HEK293 (cell line): Measurements from ENCODE around the gene ELMO1.

Source experiments
- CTCF ChIA-PET: fragments of 350-600 bp; formaldehyde crosslinking; extraction: SDS; loops from one replicate; lab custom pipeline; 2021; ENCODE audit warnings: antibody characterized with exemption; lab: Yijun Ruan, JAX
- POLR2A ChIA-PET: fragments of 300-600 bp; formaldehyde crosslinking; extraction: SDS; loops from one replicate; lab custom pipeline; 2020; ENCODE audit warnings: antibody characterized with exemption, inconsistent platforms; lab: Yijun Ruan, JAX
- H3K27ac ChIP-seq: fragments of 200-500 bp; sonication (Bioruptor generic); 2 replicates; pipeline ENCODE4 v1.5.1; 2014; ENCODE audit warnings: low read depth, low read length, control low read depth, inconsistent platforms; ENCODE audit errors: extremely low read depth
- H3K36me3 ChIP-seq, 2 experiments: fragments of 200-500 bp in 1 of 2; sonication (Bioruptor generic) in 1 of 2; 1 replicate in 1 of 2; 2 replicates in 1 of 2; pipeline ENCODE4 v1.5.1; 2014 to 2017; ENCODE audit warnings: inconsistent platforms in 2 of 2, low read length in 2 of 2; ENCODE audit not compliant: control insufficient read depth in 2 of 2, insufficient read depth in 1 of 2
- H3K4me1 ChIP-seq: fragments of 200-500 bp; sonication (Bioruptor generic); 2 replicates; pipeline ENCODE4 v1.5.1; 2014; ENCODE audit warnings: mild to moderate bottlenecking, low read length, inconsistent platforms; ENCODE audit not compliant: control insufficient read depth, insufficient read depth
- H3K4me3 ChIP-seq: 2 replicates; pipeline ENCODE4 v1.5.1; 2011; ENCODE audit warnings: low read depth, mild to moderate bottlenecking, control low read depth, low read length, moderate library complexity
- H3K9me3 ChIP-seq: fragments of 200-500 bp; sonication (Bioruptor generic); 2 replicates; pipeline ENCODE4 v1.5.1; 2014; ENCODE audit warnings: low read depth, low read length, inconsistent platforms; ENCODE audit not compliant: control insufficient read depth, insufficient read depth
- EGR2 ChIP-seq: fragments of 450-650 bp; formaldehyde crosslinking; IDR thresholded peaks from 2 replicates; pipeline ENCODE4 v1.5.1; 2016; ENCODE audit warnings: low read depth, missing biosample characterization, missing genetic modification characterization
- KLF9 ChIP-seq: fragments of 450-650 bp; formaldehyde crosslinking; IDR thresholded peaks from 2 replicates; pipeline ENCODE4 v1.5.1; 2016; ENCODE audit warnings: missing biosample characterization, missing genetic modification characterization, low read depth
- MZF1 ChIP-seq: fragments of 450-650 bp; formaldehyde crosslinking; IDR thresholded peaks from 2 replicates; pipeline ENCODE4 v1.5.1; 2017; ENCODE audit warnings: missing biosample characterization, missing genetic modification characterization, borderline replicate concordance
- SCRT2 ChIP-seq: fragments of 450-650 bp; formaldehyde crosslinking; IDR thresholded peaks from 2 replicates; pipeline ENCODE4 v1.5.1; 2016; ENCODE audit warnings: missing biosample characterization, missing genetic modification characterization
- TRIM28 ChIP-seq: IDR thresholded peaks from 2 replicates; pipeline ENCODE4 v1.6.1; 2011; ENCODE audit warnings: low read length, control low read depth, borderline replicate concordance
- ZFP41 ChIP-seq: fragments of 450-650 bp; formaldehyde crosslinking; IDR thresholded peaks from 2 replicates; pipeline ENCODE4 v1.5.1; 2016; ENCODE audit warnings: missing biosample characterization, missing genetic modification characterization, borderline replicate concordance
- ZNF211 ChIP-seq: fragments of 450-650 bp; formaldehyde crosslinking; IDR thresholded peaks from 2 replicates; pipeline ENCODE4 v1.5.1; 2016; ENCODE audit warnings: low read depth, missing biosample characterization, missing genetic modification characterization
- ZNF24 ChIP-seq: fragments of 450-650 bp; formaldehyde crosslinking; IDR thresholded peaks from 2 replicates; pipeline ENCODE4 v1.5.1; 2016; ENCODE audit warnings: missing biosample characterization, missing genetic modification characterization
- ZNF394 ChIP-seq: fragments of 450-650 bp; formaldehyde crosslinking; IDR thresholded peaks from 2 replicates; pipeline ENCODE4 v1.5.1; 2016; ENCODE audit warnings: missing biosample characterization, missing genetic modification characterization, mild to moderate bottlenecking, moderate library complexity, borderline replicate concordance
- ZNF404 ChIP-seq: fragments of 450-650 bp; formaldehyde crosslinking; IDR thresholded peaks from 2 replicates; pipeline ENCODE4 v1.5.1; 2017; ENCODE audit warnings: missing biosample characterization, missing genetic modification characterization
- ZNF423 ChIP-seq: fragments of 450-650 bp; formaldehyde crosslinking; IDR thresholded peaks from 2 replicates; pipeline ENCODE4 v1.5.1; 2016; ENCODE audit warnings: missing biosample characterization, missing genetic modification characterization
- ZNF548 ChIP-seq: fragments of 450-650 bp; formaldehyde crosslinking; IDR thresholded peaks from 2 replicates; pipeline ENCODE4 v1.5.1; 2016; ENCODE audit warnings: missing biosample characterization, missing genetic modification characterization
- ZNF600 ChIP-seq: fragments of 450-650 bp; formaldehyde crosslinking; IDR thresholded peaks from 2 replicates; pipeline ENCODE4 v1.5.1; 2016; ENCODE audit warnings: missing biosample characterization, missing genetic modification characterization
- ZNF830 ChIP-seq: fragments of 450-650 bp; IDR thresholded peaks from 2 replicates; pipeline ENCODE4 v1.5.0; 2018; ENCODE audit warnings: missing biosample characterization, missing genetic modification characterization, low read depth, mild to moderate bottlenecking, moderate library complexity
- ZNF837 ChIP-seq: fragments of 450-650 bp; formaldehyde crosslinking; IDR thresholded peaks from 2 replicates; pipeline ENCODE4 v1.5.1; 2016; ENCODE audit warnings: missing biosample characterization, missing genetic modification characterization
- TF ChIP-seq, protein P1 (sequence below): fragments of 450-650 bp; formaldehyde crosslinking; conservative IDR thresholded peaks from 2 replicates; pipeline ENCODE4 v1.5.1; 2016; ENCODE audit warnings: low read depth, missing biosample characterization, missing genetic modification characterization
- TF ChIP-seq, protein P2 (sequence below): fragments of 450-650 bp; formaldehyde crosslinking; IDR thresholded peaks from 2 replicates; pipeline ENCODE4 v1.5.1; 2016; ENCODE audit warnings: missing biosample characterization, missing genetic modification characterization

Gene ELMO1

DNA sequence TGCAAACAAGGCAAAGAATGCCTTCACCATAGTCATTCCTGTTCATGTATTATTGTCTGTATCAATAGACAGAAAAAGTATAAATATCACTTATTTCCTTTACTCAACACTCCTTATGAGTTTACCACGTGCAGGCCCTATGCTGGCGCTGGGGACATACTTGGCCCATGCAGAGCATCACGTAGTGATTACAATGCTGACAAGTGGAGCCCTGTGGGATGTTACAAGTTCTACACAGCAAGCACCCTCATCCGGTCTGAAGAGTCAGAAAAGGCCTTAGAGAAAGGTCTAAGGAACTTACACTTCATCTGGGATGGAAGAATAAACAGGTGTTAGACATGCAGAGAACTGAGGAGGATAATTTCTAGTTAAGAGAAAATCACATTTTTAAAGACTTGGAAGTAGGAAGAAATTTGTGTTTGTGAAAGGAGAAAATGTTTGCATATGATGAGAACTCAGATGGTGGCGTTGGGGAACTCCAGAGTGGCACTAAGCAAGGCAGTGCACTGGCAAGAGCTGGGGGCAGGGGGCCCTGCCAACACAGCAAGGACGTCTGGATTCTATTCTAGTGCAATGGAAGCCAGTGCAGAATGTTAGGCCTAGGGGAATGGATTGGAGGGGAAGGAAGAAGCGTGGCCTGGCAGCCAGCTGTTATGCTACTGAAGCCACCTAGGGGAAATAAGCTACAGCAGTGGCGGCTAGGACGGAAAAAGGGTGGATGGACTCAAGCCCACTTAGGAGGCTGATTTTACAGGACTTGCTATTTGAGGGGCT lies 116.2 kb downstream of the ELMO1 start (continued):
- TF ChIP-seq, protein P1, sequence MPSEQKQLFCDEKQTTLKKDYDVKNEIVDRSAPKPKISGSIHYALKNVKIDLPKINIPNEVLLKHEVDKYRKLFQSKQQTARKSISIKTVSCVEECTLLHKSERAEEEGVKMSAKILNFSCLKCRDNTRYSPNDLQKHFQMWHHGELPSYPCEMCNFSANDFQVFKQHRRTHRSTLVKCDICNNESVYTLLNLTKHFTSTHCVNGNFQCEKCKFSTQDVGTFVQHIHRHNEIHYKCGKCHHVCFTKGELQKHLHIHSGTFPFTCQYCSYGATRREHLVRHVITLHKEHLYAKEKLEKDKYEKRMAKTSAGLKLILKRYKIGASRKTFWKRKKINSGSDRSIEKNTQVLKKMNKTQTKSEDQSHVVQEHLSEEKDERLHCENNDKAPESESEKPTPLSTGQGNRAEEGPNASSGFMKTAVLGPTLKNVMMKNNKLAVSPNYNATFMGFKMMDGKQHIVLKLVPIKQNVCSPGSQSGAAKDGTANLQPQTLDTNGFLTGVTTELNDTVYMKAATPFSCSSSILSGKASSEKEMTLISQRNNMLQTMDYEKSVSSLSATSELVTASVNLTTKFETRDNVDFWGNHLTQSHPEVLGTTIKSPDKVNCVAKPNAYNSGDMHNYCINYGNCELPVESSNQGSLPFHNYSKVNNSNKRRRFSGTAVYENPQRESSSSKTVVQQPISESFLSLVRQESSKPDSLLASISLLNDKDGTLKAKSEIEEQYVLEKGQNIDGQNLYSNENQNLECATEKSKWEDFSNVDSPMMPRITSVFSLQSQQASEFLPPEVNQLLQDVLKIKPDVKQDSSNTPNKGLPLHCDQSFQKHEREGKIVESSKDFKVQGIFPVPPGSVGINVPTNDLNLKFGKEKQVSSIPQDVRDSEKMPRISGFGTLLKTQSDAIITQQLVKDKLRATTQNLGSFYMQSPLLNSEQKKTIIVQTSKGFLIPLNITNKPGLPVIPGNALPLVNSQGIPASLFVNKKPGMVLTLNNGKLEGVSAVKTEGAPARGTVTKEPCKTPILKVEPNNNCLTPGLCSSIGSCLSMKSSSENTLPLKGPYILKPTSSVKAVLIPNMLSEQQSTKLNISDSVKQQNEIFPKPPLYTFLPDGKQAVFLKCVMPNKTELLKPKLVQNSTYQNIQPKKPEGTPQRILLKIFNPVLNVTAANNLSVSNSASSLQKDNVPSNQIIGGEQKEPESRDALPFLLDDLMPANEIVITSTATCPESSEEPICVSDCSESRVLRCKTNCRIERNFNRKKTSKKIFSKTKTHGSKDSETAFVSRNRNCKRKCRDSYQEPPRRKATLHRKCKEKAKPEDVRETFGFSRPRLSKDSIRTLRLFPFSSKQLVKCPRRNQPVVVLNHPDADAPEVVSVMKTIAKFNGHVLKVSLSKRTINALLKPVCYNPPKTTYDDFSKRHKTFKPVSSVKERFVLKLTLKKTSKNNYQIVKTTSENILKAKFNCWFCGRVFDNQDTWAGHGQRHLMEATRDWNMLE (tag by site-specific recombination): no peak
- no peak for TF ChIP-seq ZNF211 (tag by site-specific recombination)

DNA sequence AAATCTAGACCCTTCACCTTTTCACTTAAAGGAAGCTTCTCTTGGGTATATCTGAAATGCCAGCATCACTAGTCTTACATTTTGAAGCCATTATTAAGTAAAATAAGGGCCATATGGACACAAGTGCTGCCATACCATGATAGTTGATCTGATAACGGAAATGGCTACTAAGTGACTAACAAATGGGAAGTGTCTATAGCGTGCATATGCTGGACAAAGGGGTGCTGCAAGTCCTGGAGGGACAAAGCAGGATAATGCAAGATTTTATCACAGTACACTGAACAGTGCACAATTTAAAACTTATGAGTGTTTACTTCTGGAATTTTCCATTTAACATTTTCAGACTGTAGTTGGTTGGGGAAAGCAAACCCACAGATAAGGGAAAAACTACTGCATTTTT lies 117.9 kb downstream of the ELMO1 start:
- ChIA-PET POLR2A (no interaction called here), CTCF (interaction anchor here (0.7 to 0.9 kb wide), 2 partner anchors 46 to 120 kb away, joined by 3 read pairs; no protein-coding TSS in a partner anchor)
- Histone ChIP-seq H3K4me3 (no peak overlapping the region), H3K9me3 (no peaks in the 10 kb centered on the region), H3K4me1 (no peaks in the 10 kb centered on the region), H3K36me3 (no peaks in the 10 kb centered on the region), H3K27ac (no peak overlapping the region)
- no peak for TF ChIP-seq TRIM28
- TF ChIP-seq ZNF837: no peak
- TF ChIP-seq ZNF600: no peak
- TF ChIP-seq MZF1: no peak
- TF ChIP-seq ZNF830 (tag by site-specific recombination): no peak
- TF ChIP-seq, protein P2, sequence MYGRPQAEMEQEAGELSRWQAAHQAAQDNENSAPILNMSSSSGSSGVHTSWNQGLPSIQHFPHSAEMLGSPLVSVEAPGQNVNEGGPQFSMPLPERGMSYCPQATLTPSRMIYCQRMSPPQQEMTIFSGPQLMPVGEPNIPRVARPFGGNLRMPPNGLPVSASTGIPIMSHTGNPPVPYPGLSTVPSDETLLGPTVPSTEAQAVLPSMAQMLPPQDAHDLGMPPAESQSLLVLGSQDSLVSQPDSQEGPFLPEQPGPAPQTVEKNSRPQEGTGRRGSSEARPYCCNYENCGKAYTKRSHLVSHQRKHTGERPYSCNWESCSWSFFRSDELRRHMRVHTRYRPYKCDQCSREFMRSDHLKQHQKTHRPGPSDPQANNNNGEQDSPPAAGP (tag by site-specific recombination): no peak
- no peak for TF ChIP-seq ZNF24 (tag by site-specific recombination)
- no peak for TF ChIP-seq SCRT2
- TF ChIP-seq ZNF423: no peak
- no peak for TF ChIP-seq ZNF404 (tag by site-specific recombination)

DNA sequence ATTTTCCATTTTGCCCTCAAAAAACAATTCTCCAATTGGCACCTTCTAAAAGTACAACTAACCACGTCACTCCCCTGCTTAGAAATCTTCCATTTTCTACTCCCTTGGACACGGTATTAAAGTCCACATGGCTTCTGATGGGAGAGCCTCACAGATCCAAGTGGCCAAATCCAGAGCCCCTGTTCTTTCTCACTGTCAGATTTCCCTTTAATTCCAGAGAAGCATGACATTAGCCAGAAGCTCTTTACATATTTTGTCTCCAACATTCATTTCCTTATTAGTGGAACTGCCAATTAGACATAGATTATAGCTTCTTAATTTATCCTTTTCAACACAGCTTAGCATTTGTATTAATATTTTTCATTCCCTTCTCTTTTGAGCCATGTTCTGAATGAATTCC lies 118.7 kb downstream of the ELMO1 start:
- Histone ChIP-seq H3K9me3 (no peaks in the 10 kb centered on the region), H3K4me3 (no peak overlapping the region), H3K27ac (no peak overlapping the region)
- CTCF ChIA-PET: interaction anchor here (0.9 kb wide), 1 partner anchor 45 kb away, joined by 3 read pairs; no protein-coding TSS in a partner anchor
- POLR2A ChIA-PET: no interaction called here
- no peak for TF ChIP-seq ZFP41 (tag by site-specific recombination)
- TF ChIP-seq ZNF830 (tag by site-specific recombination): no peak
- no peak for TF ChIP-seq ZNF548 (tag by site-specific recombination)
- TF ChIP-seq ZNF394 (tag by site-specific recombination): no peak
- no peak for TF ChIP-seq KLF9 (tag by site-specific recombination)
- no peak for TF ChIP-seq EGR2 (tag by site-specific recombination)
- TF ChIP-seq, all 188 proteins: peak for 0
- Histone ChIP-seq H3K4me1 (no peaks in the 10 kb centered on the region), H3K36me3 (no peaks in the 10 kb centered on the region)
